Stimulated activated CD8-positive, alpha-beta memory T cell treated with anti-CD3 and anti-CD28 coated beads, Interleukin-4, amount 100 ng/mL, for 24 hours (primary cell): ENCODE measurements around the gene TRIM39.

Source experiments
- DNase-seq: peaks from one replicate; pipeline ENCODE4 v3.0.0-alpha.2; 2020; ENCODE audit warnings: low read depth

TRIM39 gene

GRCh38 chr6:30327232-30327746 lies 562 bp downstream of the TRIM39 start:
- DNase-seq, result no peak

GRCh38 chr6:30328397-30328796 lies 1.7 kb downstream of the TRIM39 start:
- no peak for DNase-seq

GRCh38 chr6:30329331-30329730 lies 2.6 kb downstream of the TRIM39 start:
- no peak for DNase-seq

GRCh38 chr6:30331981-30332380 lies 5.3 kb downstream of the TRIM39 start:
- no peak for DNase-seq

- DNase-seq, result no peak
These were observed 7.5 kb downstream of the TRIM39 start for GRCh38 chr6:30334075-30334783.

GRCh38 chr6:30340589-30341054 lies 13.9 kb downstream of the TRIM39 start:
- no peak for DNase-seq

GRCh38 chr6:30341218-30341617 lies 14.5 kb downstream of the TRIM39 start:
- DNase-seq, result no peak

- DNase-seq, result no peak
These were observed 15.0 kb downstream of the TRIM39 start for GRCh38 chr6:30341728-30342127.

GRCh38 chr6:30344191-30344867 lies 17.6 kb downstream of the TRIM39 start:
- no peak for DNase-seq

GRCh38 chr6:30344868-30345671 lies 18.3 kb downstream of the TRIM39 start, which contains the start of gene RPP21:
Gene RPP21, plus strand, starts transcription at chr6:30345156. Its CDS starts 16 bp downstream, at chr6:30345172.
- DNase-seq, result peak; percentile 80

- DNase-seq, result no peak
These were observed 19.1 kb downstream of the TRIM39 start for GRCh38 chr6:30345852-30346251.

- DNase-seq, result no peak
These were observed 22.2 kb downstream of the TRIM39 start for GRCh38 chr6:30348957-30349356.

GRCh38 chr6:30349421-30350177 lies 22.9 kb downstream of the TRIM39 start:
- DNase-seq, result no peak

GRCh38 chr6:30350524-30350923 lies 23.8 kb downstream of the TRIM39 start:
- no peak for DNase-seq

- DNase-seq, result no peak
These were observed 25.8 kb downstream of the TRIM39 start for GRCh38 chr6:30352550-30352949.

- DNase-seq, result no peak
These were observed 28.6 kb downstream of the TRIM39 start for GRCh38 chr6:30355281-30355680.

- no peak for DNase-seq
These were observed 29.8 kb downstream of the TRIM39 start for GRCh38 chr6:30356536-30356935.

GRCh38 chr6:30357678-30358540 lies 31.2 kb downstream of the TRIM39 start:
- no peak for DNase-seq

- DNase-seq, result no peak
These were observed 32.5 kb downstream of the TRIM39 start for GRCh38 chr6:30359276-30359675.

GRCh38 chr6:30360139-30360538 lies 33.4 kb downstream of the TRIM39 start:
- DNase-seq, result no peak

- no peak for DNase-seq
These were observed 34.9 kb downstream of the TRIM39 start for GRCh38 chr6:30361661-30362060.
